Neural cell (in vitro differentiated cells): ENCODE measurements around the gene NDUFB7.

Source experiments
- CTCF ChIP-seq: fragments of 450-650 bp; IDR thresholded peaks from 2 replicates; pipeline ENCODE4 v1.5.1; 2014; ENCODE audit warnings: antibody characterized with exemption, mild to moderate bottlenecking, moderate library complexity; ENCODE audit not compliant: poor library complexity, severe bottlenecking
- EP300 ChIP-seq: fragments of 450-650 bp; conservative IDR thresholded peaks from 2 replicates; pipeline ENCODE4 v1.6.1; 2014; ENCODE audit warnings: antibody characterized with exemption, mild to moderate bottlenecking, moderate library complexity; ENCODE audit not compliant: poor library complexity, severe bottlenecking
- EZH2 ChIP-seq: fragments of 200-600, 300-800 bp; shearing (Covaris generic), sonication (generic); IDR thresholded peaks from 2 replicates; pipeline ENCODE4 v1.6.1; 2014; ENCODE audit warnings: antibody characterized with exemption, low read length, borderline replicate concordance, mild to moderate bottlenecking; ENCODE audit not compliant: insufficient read depth, poor library complexity, severe bottlenecking
- POLR2AphosphoS5 ChIP-seq: IDR thresholded peaks from 2 replicates; pipeline ENCODE4 v1.6.1; 2012
- RAD21 ChIP-seq: fragments of 450-650 bp; conservative IDR thresholded peaks from 2 replicates; pipeline ENCODE4 v1.6.1; 2014; ENCODE audit warnings: antibody characterized with exemption, mild to moderate bottlenecking, moderate library complexity
- SMC3 ChIP-seq: fragments of 450-650 bp; conservative IDR thresholded peaks from 2 replicates; pipeline ENCODE4 v1.6.1; 2014; ENCODE audit warnings: antibody characterized with exemption, mild to moderate bottlenecking, moderate library complexity; ENCODE audit not compliant: poor library complexity
- TAF1 ChIP-seq: IDR thresholded peaks from 2 replicates; pipeline ENCODE4 v1.6.1; 2012; ENCODE audit warnings: low read depth

- no peak for TF ChIP-seq CTCF
- no peak for TF ChIP-seq POLR2AphosphoS5
- TF ChIP-seq EP300 = no peak
- no peak for TF ChIP-seq RAD21
- no peak for TF ChIP-seq TAF1
- TF ChIP-seq EZH2 = no peak
- TF ChIP-seq SMC3 = no peak
Measured at GRCh38 chr19:14563989-14564651, 7.7 kb downstream of the NDUFB7 start.
